Lower lobe of right lung (tissue), 2 donors: ENCODE data around the gene AMFR. TPM values are rescaled to one million over a fixed set of nuclear protein-coding genes. Genes with fewer than 3 reads are reported as not detected.

Experiments used
- ATAC-seq, 2 donors: fragments of 200-7000 bp; cut with Tn5 transposase; one replicate each; pipeline ENCODE4 v1.9.1; 2020 to 2022; ENCODE audit warnings: mild to moderate bottlenecking in 2 of 2, moderate library complexity in 2 of 2
- DNase-seq: peaks from one replicate; pipeline ENCODE4 v3.0.0-alpha.2; 2020
- H3K27ac ChIP-seq: fragments of 200-600 bp; one replicate; pipeline ENCODE4 v1.8.0; 2022
- H3K27me3 ChIP-seq: fragments of 200-600 bp; one replicate; pipeline ENCODE4 v1.8.0; 2022; ENCODE audit warnings: low read depth
- H3K36me3 ChIP-seq: fragments of 200-600 bp; one replicate; pipeline ENCODE4 v1.8.0; 2022; ENCODE audit warnings: mild to moderate bottlenecking
- H3K4me1 ChIP-seq: fragments of 200-600 bp; one replicate; pipeline ENCODE4 v1.8.0; 2022
- H3K4me3 ChIP-seq: fragments of 200-600 bp; one replicate; pipeline ENCODE4 v1.8.0; 2022; ENCODE audit warnings: mild to moderate bottlenecking
- H3K9me3 ChIP-seq: fragments of 200-600 bp; one replicate; pipeline ENCODE4 v1.8.0; 2022
- CTCF ChIP-seq: fragments of 200-600 bp; IDR thresholded peaks from one replicate; pipeline ENCODE4 v1.8.0; 2022; ENCODE audit warnings: antibody characterized with exemption, mild to moderate bottlenecking
- intact Hi-C: fragments of 100-400 bp; cut with DNase I; formaldehyde crosslinking; loops from one replicate; pipeline ENCODE4 v1.11.0; 2022
- total RNA-seq: library from RNA; stranded (reverse); fragmentation: NEBNext Ultra II Directional; extraction: Animal tissue kit (Norgen Biotek cat#: 25700); gene quantifications from one replicate; pipeline ENCODE4 v1.2.1, GENCODE V29; 2021
- donor health status: DM: no; HTN: yes; CAD: no; lungs with severe emphysema.

Gene AMFR
- total RNA-seq, 1 donor from 2014 or later = 90.4 TPM

GRCh38 chr16:56328276-56329022 is 96.9 kb downstream of the AMFR start:
- no peaks in the 10 kb centered on the region for H3K9me3 ChIP-seq
- no peak for TF ChIP-seq CTCF
- DNase-seq = no peak
- H3K4me1 ChIP-seq = no peaks in the 10 kb centered on the region
- no peak overlapping the region for H3K4me3 ChIP-seq
- H3K27me3 ChIP-seq = no peaks in the 10 kb centered on the region
- no peak for ATAC-seq
- no peaks in the 10 kb centered on the region for H3K36me3 ChIP-seq
- no peak overlapping the region for H3K27ac ChIP-seq
- intact Hi-C loops = no loop called here

- Histone ChIP-seq H3K36me3 (no peaks in the 10 kb centered on the region), H3K27me3 (no peaks in the 10 kb centered on the region), H3K4me1 (no peaks in the 10 kb centered on the region), H3K4me3 (no peak overlapping the region), H3K27ac (no peak overlapping the region), H3K9me3 (no peaks in the 10 kb centered on the region)
- ATAC-seq = no peak
- DNase-seq = no peak
- intact Hi-C loops = no loop called here
- TF ChIP-seq CTCF = no peak
Measured at GRCh38 chr16:56327929-56328258, 97.5 kb downstream of the AMFR start.

DNA sequence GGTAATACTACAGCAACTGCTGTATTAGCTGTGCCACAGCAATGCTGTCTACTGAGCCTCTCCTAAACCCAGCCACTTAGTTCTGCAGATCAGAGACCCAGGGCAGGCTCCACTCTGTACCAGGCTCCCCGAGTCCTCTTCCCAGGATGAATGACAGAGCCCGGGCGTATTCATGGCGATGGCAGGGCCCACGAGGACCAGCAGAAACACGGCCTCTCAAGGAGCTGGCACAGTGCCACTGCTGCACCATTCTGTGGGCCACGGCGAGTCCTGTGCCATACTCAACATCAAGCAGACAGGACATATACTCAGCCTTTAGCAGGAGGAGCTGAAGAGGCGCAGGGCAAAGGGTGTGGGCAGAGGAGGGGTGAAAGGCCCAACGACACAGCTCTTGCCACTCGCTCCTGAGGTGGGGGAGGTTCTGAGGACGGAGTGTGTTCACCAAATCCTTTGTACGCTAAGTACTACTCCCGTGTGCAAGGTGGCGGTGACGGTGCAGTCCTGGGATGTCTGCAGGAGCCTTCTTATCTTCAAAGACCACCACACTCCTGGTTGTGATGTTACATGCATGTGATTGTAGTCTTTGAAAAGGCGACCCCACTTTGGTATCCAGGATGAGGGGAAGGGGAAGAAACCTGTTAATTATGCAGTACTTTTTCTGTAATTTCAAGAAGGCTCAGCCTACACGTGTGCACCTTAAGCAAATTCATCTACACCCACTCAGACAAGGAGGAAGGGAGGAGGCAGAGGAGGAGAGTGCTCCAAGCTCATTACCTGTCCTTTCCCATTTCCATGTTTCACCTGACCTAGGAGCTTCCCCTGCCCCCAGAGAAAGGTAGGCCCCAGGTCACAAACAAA is 98.0 kb downstream of the AMFR start:
- Histone ChIP-seq H3K36me3 (no peaks in the 10 kb centered on the region), H3K4me3 (no peak overlapping the region), H3K27me3 (no peaks in the 10 kb centered on the region), H3K27ac (no peak overlapping the region), H3K4me1 (no peaks in the 10 kb centered on the region), H3K9me3 (no peaks in the 10 kb centered on the region)
- intact Hi-C loops = no loop called here
- ATAC-seq = no peak
- no peak for TF ChIP-seq CTCF
- DNase-seq = no peak

DNA sequence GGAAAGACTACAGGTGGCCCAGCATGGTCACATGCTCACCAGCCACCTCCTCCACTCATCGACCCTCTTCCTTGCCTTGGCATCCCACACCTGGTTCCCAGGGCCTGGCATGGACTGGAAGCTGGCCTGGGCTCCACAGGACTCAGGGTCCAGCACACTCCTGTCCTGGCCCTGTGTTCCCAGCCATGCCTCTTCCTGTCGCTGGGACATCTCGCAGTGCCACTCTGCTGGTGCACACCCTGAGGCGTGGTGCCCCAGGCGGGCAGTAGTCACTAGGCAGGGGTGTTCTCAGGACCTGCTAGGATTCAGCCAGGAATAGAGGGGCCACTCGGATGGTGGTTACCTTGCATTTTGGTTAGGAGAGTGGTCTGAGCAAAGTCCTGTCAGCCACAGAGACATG is 99.4 kb downstream of the AMFR start:
- H3K4me3 ChIP-seq = no peak overlapping the region
- intact Hi-C loops = no loop called here
- H3K27ac ChIP-seq = no peak overlapping the region
- no peaks in the 10 kb centered on the region for H3K27me3 ChIP-seq
- no peaks in the 10 kb centered on the region for H3K9me3 ChIP-seq
- DNase-seq (no peak), ATAC-seq (no peak)
- H3K4me1 ChIP-seq = no peaks in the 10 kb centered on the region
- no peak for TF ChIP-seq CTCF
- no peaks in the 10 kb centered on the region for H3K36me3 ChIP-seq

DNA sequence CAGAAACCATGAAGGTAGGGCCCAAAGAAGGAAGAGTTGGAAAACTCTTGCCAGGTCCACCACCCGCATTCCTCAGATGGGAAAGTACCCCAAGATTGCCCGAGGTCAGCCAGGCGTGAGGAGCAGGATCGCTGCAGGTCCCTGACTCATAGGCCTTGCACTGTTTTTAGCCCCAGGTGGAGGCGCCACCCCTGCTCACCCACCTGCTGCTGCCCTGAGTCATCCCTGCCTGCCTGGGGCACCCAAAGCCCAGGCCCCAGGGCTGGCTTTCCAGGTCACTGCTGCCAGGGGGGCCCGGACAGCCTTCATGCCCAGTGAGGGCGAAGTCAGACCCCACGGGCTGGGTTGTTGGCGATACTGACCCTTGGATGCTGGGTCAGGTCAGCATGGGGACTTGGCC is 100.9 kb downstream of the AMFR start:
- H3K4me3 ChIP-seq = no peak overlapping the region
- DNase-seq (no peak), ATAC-seq (no peak)
- no peaks in the 10 kb centered on the region for H3K36me3 ChIP-seq
- H3K9me3 ChIP-seq = no peaks in the 10 kb centered on the region
- intact Hi-C loops = no loop called here
- no peak for TF ChIP-seq CTCF
- no peaks in the 10 kb centered on the region for H3K4me1 ChIP-seq
- no peak overlapping the region for H3K27ac ChIP-seq
- no peaks in the 10 kb centered on the region for H3K27me3 ChIP-seq
